Measurements from ENCODE around the gene CFD. TPM values are rescaled to one million over a fixed set of nuclear protein-coding genes. Genes with fewer than 3 reads are reported as not detected.

CFD gene
- under 1 TPM in 1 of 2 donors, not detected in 1; 0.53 TPM for total RNA-seq

GRCh38 chr19:858868-859843 lies at the start of gene CFD:
CFD (plus strand) TSS chr19:859664; CDS start chr19:859690, 26 bp downstream.
- peaks cover 0 to 10% of the 10 kb centered on the region in 2 donors for H3K27me3 Mint-ChIP-seq
- no peak within 1 kb of the TSS for H3K4me3 Mint-ChIP-seq
- no peaks in the 10 kb centered on the region for H3K36me3 Mint-ChIP-seq
- peaks cover 10 to 11% of the 10 kb centered on the region in 2 donors for H3K4me1 Mint-ChIP-seq (ENCODE audit: low read depth in 2 of 2)
- no peak within 1 kb of the TSS for H3K27ac Mint-ChIP-seq
- no peak for DNase-seq (ENCODE audit: low spot score)
- no peaks in the 10 kb centered on the region for H3K9me3 Mint-ChIP-seq
- ATAC-seq = no peak

GRCh38 chr19:810077-810855 lies 49.2 kb upstream of the CFD start:
- no peak for ATAC-seq
- peaks cover 9% of the 10 kb centered on the region for H3K36me3 Mint-ChIP-seq
- H3K4me1 Mint-ChIP-seq (ENCODE audit: low read depth in 2 of 2) = peaks cover 8 to 11% of the 10 kb centered on the region in 2 donors
- no peak overlapping the region for H3K27ac Mint-ChIP-seq
- no peaks in the 10 kb centered on the region for H3K9me3 Mint-ChIP-seq
- H3K4me3 Mint-ChIP-seq = no peak overlapping the region
- no peak for DNase-seq (ENCODE audit: low spot score)
- no peaks in the 10 kb centered on the region for H3K27me3 Mint-ChIP-seq

GRCh38 chr19:810883-811489 lies 48.5 kb upstream of the CFD start:
- ATAC-seq (no peak), DNase-seq (ENCODE audit: low spot score) (no peak)
- peaks cover 12% of the 10 kb centered on the region for H3K36me3 Mint-ChIP-seq
- no peak overlapping the region for H3K4me3 Mint-ChIP-seq
- no peaks in the 10 kb centered on the region for H3K27me3 Mint-ChIP-seq
- H3K9me3 Mint-ChIP-seq = peaks cover 3% of the 10 kb centered on the region
- no peak overlapping the region for H3K27ac Mint-ChIP-seq
- peaks cover 11 to 14% of the 10 kb centered on the region in 2 donors for H3K4me1 Mint-ChIP-seq (ENCODE audit: low read depth in 2 of 2)

- Mint-ChIP-seq H3K9me3 (peaks cover 7% of the 10 kb centered on the region), H3K36me3 (peaks cover 18% of the 10 kb centered on the region), H3K4me3 (no peak overlapping the region), H3K27ac (no peak overlapping the region), H3K4me1 (ENCODE audit: low read depth in 2 of 2) (peaks cover 17 to 19% of the 10 kb centered on the region in 2 donors), H3K27me3 (no peaks in the 10 kb centered on the region)
- no peak for ATAC-seq
- no peak for DNase-seq (ENCODE audit: low spot score)
These were observed 47.9 kb upstream of the CFD start for GRCh38 chr19:811506-812048.

DNA sequence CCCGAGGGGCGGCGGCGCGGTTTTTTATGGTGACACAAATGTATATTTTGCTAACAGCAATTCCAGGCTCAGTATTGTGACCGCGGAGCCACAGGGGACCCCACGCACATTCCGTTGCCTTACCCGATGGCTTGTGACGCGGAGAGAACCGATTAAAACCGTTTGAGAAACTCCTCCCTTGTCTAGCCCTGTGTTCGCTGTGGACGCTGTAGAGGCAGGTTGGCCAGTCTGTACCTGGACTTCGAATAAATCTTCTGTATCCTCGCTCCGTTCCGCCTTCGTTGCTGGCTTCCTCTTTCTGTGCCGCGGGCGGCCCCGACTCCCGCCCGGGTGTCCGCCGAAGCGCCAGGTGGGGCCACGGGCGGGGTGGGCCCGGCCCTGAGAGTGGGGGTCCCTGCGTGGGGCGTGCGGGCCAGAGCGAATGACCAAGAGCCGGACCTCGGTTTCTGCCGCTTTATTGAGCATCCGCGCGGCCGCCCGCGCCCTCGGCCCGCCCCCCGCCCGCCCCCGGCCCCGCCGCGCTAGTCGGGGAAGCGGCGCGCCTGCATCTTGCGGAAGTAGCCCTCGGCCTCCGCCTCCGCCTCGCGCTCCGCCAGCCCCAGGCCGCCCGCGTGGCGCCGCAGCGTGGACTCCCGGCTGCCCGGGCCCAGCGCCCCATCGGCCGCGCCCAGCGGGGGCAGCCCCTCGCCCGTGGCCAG lies 47.3 kb upstream of the CFD start:
- Mint-ChIP-seq H3K9me3 (peaks cover 8% of the 10 kb centered on the region), H3K4me3 (no peak overlapping the region), H3K27ac (no peak overlapping the region), H3K4me1 (ENCODE audit: low read depth in 2 of 2) (peaks cover 16 to 19% of the 10 kb centered on the region in 2 donors), H3K27me3 (no peaks in the 10 kb centered on the region), H3K36me3 (peaks cover 20% of the 10 kb centered on the region)
- no peak for DNase-seq (ENCODE audit: low spot score)
- ATAC-seq = no peak

DNA sequence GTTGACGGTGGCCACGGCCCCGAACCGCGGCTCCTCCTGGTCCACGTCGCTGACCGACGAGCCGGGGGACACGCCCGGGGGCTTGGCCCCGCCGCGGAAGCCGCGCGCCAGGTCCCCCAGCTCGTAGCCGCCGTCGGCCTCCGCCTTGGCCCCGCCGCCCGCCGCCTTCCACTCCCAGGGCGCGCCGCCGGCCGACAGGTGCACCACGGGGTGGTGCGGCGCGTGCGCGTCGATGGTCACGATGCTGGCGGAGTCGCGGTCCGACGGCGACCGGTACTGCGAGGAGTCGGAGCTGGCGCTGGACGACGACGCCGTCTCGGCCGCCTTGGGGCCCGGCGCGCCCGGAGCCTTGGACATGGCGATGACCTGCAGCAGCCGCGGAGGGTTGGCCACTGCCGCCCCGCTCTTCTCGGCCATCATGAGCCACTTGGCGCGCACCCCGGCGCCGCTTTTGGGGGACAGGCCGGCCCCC lies 46.7 kb upstream of the CFD start:
- H3K27me3 Mint-ChIP-seq = no peaks in the 10 kb centered on the region
- ATAC-seq (no peak), DNase-seq (ENCODE audit: low spot score) (no peak)
- H3K36me3 Mint-ChIP-seq = peaks cover 15% of the 10 kb centered on the region
- H3K4me3 Mint-ChIP-seq = no peak overlapping the region
- no peak overlapping the region for H3K27ac Mint-ChIP-seq
- H3K4me1 Mint-ChIP-seq (ENCODE audit: low read depth in 2 of 2) = peaks cover 10 to 13% of the 10 kb centered on the region in 2 donors
- peaks cover 8% of the 10 kb centered on the region for H3K9me3 Mint-ChIP-seq

DNA sequence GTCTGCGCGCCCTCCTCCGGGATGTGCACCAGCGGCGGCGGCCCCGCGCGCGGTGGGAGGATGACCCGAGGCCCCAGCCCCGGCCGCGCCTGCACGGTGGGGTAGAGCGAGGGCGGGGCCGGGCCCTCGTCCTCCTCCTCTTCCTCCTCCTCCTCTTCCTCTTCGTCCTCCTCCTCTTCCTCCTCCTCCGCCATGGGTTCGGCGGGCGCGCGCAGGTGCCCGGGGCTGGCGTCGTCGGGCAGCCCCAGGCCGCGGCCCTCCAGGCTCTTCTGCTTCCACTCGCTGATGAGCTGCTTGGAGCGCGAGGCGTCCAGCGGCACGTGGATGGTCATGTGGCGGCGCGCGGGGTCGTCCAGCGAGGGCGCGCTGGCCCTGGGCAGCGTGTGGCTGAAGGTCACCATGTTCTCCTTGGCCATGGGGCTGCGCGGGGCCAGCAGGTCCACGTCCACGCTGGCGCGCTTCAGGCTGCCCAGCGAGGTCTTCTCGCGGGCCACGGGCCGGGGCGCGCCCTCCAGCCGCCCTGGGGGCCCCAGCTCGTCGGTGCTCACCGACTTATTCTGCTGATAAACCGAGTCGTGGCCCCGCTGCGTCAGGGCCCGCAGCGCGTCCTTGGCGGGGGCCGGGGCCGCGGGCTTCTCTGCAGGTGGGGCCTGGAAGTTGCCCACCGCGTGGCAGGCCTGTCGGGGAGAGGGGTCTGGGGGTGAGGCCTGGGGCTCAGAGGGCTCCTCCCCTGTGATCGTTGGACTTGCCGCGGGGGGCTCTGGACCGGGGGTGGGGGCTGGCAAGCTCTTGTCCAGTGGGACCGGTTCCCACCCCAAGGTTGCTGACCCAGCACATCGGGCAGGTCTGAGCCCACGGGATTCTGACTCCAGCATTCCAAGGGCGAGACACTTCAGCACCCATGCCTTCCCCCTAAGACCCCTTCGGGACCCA lies 46.0 kb upstream of the CFD start:
- Mint-ChIP-seq H3K27ac (no peak overlapping the region), H3K27me3 (no peaks in the 10 kb centered on the region), H3K9me3 (peaks cover 8% of the 10 kb centered on the region), H3K4me3 (no peak overlapping the region), H3K4me1 (ENCODE audit: low read depth in 2 of 2) (peaks cover 8 to 11% of the 10 kb centered on the region in 2 donors), H3K36me3 (peaks cover 13% of the 10 kb centered on the region)
- ATAC-seq (peak in 1 of 2 donors; percentile 14), DNase-seq (ENCODE audit: low spot score) (no peak)

DNA sequence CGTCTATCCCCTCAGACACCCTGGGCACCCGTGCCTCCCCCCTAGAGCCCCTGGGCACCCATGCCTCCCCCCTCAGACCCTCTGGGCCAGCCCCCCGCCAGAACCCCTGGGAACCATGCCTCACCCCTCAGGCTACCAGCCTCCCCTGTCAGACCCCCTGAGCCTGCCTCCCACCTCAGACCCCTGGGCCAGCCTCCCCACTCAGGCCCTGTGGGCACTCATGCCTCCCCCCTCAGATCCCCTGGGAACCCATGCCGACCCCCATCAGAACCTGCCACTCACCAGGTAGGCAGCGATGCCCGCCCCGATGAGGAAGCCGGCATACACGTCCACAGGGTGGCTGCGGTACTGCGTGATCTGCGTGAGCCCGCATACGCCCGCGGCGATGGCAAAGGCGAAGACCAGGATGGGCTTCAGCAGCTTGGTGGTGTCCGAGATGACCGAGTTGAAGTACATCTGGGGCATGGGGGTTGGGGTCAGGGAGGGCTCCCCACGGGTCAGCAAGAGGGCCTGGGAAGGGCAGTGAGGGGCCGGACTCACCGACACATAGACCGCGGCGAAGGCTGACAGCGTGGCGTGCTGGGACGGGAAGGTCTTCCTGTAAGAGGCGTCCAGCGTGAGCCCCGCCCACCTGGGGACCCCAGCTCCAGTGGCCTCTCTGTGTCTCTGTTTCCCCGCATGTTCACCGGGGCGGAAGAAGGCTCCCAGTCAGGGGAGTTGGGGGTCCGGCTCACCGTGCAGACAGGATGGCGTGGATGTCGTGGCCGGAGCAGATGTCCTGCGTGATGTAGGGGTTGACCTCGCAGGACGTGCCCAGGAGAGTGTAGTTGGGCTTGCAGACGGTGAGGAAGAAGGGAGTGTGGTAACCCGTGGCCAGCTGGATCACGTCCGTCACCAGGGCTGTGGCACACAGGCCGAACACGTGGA lies 45.0 kb upstream of the CFD start:
- peaks cover 13% of the 10 kb centered on the region for H3K36me3 Mint-ChIP-seq
- H3K9me3 Mint-ChIP-seq = peaks cover 8% of the 10 kb centered on the region
- no peaks in the 10 kb centered on the region for H3K27me3 Mint-ChIP-seq
- H3K4me1 Mint-ChIP-seq (ENCODE audit: low read depth in 2 of 2) = peaks cover 8 to 11% of the 10 kb centered on the region in 2 donors
- H3K27ac Mint-ChIP-seq = peak overlapping the region in 1 of 2 donors; percentile 21
- no peak overlapping the region for H3K4me3 Mint-ChIP-seq
- ATAC-seq (peak; percentile 2 to 8), DNase-seq (ENCODE audit: low spot score) (no peak)

DNA sequence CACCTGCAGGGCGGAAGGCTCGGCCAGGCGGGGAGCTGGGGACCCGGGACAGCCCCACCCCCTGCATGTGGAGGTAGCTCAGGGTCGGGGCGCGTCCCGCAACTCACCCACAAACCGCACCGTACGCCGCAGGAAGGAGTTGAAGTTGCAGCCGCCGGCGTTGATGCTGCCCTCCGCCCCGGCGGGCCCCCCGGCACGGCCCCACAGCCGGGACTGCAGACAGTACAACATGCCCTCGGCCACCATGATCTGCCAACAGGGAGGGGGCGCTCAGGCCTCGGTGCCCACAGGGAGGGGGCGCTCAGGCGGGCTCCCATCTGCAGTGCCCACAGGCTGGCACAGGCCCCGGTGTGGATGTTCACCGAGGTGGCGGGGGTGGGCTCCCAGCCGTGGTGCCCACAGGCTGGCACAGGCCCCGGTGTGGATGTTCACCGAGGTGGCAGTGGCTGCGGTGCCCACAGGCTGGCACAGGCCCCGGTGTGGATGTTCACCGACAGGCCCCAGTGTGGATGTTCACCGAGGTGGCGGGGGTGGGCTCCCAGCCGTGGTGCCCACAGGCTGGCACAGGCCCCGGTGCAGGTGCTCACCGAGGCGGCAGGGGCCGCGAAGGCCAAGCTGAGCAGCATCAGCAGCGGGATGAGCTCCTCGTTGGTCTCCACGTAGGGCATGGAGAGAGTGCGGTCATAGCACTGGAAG lies 44.2 kb upstream of the CFD start:
- peaks cover 8% of the 10 kb centered on the region for H3K9me3 Mint-ChIP-seq

DNA sequence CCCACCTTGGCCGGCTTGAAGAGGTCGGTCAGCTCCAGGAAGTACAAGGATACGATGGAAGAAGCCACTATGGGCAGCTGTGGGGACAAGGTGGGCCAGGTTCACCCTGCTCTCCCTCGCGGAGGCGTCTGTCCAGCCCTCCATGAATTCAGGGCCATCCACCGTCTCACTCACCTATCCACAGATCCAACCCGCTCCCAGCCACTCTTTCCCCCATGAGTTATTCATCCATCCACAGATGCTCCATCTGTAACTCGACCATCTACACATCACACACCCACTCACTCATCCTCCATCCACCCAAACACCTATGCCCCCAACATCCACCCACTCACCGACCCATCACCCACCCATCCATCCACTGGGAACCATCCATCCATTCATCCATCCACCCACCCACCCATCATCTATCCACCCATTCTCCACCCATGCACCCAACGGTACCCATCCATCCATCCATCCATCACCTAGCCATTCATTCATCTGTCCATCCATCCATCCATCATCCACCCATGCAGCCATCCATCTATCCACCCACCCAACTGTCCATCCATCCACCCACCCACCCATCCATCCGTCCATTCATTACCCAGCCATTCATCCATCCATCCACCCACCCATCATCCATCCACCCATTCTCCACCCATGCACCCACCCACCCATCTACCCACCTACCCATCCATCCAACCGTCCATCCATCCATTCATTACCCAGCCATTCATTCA lies 43.5 kb upstream of the CFD start:
- Mint-ChIP-seq H3K9me3 (peaks cover 8% of the 10 kb centered on the region), H3K27me3 (no peaks in the 10 kb centered on the region), H3K27ac (no peak overlapping the region), H3K4me1 (ENCODE audit: low read depth in 2 of 2) (peaks cover 8 to 11% of the 10 kb centered on the region in 2 donors), H3K36me3 (peaks cover 13% of the 10 kb centered on the region), H3K4me3 (no peak overlapping the region)
- ATAC-seq = peak in 1 of 2 donors; percentile 1
- DNase-seq (ENCODE audit: low spot score) = no peak

More for the DNA sequence above, 44.2 kb upstream of the CFD start:
- DNase-seq (ENCODE audit: low spot score) (no peak), ATAC-seq (peak; percentile 13 to 21)
- H3K27ac Mint-ChIP-seq = peak overlapping the region in 1 of 2 donors; percentile 21
- no peak overlapping the region for H3K4me3 Mint-ChIP-seq
- peaks cover 13% of the 10 kb centered on the region for H3K36me3 Mint-ChIP-seq
- H3K4me1 Mint-ChIP-seq (ENCODE audit: low read depth in 2 of 2) = peaks cover 8 to 11% of the 10 kb centered on the region in 2 donors
- H3K27me3 Mint-ChIP-seq = no peaks in the 10 kb centered on the region
